Hepatic stellate cell (primary cell): ENCODE data around the gene EXOG.

Source experiments
- DNase-seq: peaks from one replicate; pipeline ENCODE4 v3.0.0; 2011; ENCODE audit warnings: low spot score

The EXOG gene

GRCh38 chr3:38548154-38548931 is 52.2 kb downstream of the EXOG start:
- no peak for DNase-seq

DNA sequence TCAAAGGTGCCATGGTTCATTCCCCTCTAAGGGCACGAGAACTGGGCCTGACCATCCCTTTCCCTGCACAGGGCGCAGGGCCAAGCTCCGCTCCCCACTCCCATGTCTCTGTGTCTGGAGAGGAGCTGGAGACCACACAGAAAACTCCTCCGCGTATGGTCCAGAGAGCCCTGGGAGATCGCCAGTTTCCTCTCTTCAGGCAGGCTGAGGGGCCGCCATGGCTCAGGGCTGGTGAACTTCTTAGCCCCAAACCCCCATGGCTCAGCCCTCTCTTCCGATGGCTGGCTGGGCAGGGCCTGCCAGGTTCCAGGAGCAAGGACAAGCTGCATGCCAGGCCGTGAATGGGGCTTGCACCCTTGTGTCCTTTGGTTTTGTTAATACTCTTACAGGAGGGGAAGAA is 52.9 kb downstream of the EXOG start:
- no peak for DNase-seq

GRCh38 chr3:38549486-38549885 is 53.3 kb downstream of the EXOG start:
- DNase-seq = no peak

DNA sequence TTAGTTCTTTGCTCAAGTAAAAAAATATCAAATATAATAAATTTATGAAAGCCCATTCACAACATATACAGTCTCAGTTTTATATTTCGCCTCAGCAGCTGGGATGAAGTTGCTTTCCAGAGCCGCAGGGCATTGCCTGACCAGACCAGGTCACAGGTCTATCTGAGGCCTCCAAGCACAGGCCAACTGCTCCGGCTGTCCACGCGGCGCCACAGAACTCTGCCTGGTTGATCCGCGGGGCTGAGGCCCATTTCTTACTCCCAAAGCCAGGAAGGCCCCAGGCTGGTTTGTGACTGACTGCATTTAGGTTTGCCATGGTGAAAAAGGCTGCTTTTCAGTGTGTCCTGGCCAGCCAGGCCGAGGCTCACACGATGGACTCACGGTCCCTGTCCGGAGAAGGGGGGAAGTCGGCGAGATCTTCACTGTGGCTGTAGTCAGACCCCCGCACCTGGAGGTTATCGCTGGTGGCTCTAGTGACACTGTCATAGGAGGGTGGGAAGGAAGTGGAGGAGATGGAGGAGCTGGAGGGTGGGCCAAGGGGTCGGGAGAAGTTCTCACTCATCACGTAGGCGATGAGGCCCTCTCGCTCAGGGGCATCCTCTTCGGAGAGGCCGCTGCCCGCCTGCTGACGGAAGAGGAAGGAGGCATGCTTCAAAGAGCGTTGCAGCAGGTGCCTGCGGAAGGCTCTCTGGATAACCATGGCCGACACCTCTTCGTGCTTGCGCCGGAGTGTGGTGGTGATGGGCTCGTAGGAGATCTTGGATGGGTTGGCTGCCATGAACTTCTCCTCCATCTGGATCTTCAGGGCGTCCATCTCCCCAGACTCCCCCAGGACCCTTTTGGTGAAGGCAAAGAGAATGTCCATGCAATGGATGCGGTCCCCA is 54.1 kb downstream of the EXOG start:
- DNase-seq = no peak

DNA sequence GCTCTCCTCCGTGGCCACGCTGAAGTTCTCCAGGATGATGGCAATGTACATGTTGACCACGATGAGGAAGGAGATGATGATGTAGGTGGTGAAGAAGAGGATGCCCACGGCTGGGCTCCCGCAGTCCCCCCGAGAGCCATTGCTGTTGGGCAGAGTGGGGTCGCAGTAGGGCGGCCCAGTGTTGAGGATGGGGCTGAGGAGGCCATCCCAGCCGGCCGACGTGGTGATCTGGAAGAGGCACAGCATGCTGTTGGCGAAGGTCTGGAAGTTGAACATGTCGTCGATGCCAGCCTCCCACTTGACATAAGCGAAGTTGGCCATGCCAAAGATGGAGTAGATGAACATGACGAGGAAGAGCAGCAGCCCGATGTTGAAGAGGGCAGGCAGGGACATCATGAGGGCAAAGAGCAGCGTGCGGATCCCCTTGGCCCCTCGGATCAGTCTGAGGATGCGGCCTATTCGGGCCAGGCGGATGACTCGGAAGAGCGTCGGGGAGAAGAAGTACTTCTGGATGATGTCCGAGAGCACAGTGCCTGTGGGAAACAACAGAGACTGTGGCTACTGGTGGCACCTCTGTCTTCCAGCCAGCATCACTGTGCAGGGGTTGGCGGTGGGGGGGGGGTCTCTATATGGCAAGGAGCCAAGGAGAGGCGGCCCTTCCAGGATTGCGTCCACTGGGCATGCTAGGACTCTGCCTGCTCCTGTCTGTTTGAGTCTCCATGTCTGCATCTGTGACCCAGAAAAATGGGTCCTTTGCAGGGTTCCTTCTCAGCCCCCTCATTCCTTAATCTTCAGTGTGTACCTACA is 55.1 kb downstream of the EXOG start:
- no peak for DNase-seq

- no peak for DNase-seq
Measured at GRCh38 chr3:38552364-38552763, 56.2 kb downstream of the EXOG start.

DNA sequence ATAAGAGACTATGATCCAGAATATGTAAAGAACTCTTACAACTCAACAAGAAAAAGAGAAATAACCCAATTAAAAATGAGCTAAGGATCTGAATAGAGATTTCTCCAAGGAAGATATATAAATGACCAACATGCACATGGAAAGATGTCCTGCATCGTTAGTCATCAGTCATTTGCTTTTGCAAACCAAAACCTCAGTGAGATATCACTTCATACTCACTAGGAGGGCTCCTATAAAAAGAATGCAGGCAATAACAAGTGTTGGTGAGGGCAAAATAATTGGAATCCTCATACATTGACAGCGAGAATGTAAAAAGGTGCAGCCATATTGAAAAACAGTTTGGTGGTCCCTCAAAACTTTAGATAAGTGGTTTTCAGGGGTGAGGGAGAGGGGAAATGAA is 56.9 kb downstream of the EXOG start:
- DNase-seq = no peak

DNA sequence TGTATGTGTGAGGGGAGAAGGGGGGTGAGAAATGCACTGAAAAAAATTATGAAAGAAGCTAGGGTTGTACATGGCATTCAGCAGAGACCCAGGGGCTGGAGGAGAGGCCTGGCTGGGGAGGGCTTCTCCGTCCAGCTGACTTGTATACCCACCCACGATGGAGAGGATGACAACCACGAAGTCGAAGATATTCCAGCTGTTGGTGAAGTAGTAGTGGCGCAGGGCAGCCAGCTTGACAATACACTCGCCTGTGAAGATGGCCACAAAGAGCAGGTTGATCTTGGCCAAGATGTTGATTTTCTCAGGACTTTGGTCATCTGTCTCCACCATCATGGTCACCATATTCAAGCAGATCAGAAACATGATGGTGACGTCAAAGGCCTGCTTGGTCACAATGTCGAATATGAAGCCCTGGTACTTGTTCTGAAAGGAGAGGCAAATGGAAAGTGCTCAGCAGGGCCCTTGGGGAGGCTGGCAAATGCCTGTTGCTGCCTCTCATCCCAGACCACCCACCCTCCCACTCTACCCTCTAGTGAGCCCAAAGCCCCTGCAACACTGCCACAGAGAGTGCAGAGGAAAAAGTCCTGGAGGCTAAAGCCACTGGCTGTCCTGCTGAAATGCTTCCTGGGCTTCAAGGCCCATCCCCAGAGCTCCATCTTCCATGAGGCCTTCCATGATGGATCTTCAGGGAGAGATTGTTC is 58.1 kb downstream of the EXOG start:
- no peak for DNase-seq

DNA sequence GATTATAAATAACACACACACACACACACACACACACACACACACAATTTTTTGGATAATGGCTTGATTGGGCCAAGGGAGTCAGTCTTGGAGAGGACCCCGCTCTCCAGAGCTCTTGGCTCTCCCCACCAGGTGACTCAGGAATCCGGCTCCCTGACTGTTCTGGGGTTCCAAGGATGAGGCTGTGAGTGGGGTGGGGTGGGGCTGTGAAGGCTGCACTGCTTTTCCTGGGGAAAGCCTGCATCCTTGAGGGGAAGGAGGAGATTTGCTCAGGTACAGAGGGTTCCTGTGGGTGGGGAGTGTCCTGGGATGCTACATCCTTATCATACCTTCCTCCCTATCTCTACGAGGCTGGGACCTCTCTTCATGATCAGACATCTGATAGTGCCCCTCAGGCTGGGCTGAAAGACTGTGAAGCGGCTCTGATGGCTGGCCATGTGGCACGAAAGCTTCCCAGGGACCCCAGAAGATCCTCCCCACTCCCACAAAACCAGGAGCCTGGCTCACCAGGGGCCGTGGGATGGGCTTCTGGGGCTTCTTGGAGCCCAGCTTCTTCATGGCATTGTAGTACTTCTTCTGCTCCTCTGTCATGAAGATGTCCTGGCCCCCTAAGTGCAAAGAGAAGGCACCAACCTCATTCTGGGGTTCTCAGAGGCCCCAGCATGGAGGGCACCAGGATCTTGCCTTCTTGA is 59.2 kb downstream of the EXOG start:
- no peak for DNase-seq

GRCh38 chr3:38555926-38556325 is 59.8 kb downstream of the EXOG start:
- DNase-seq = no peak

DNA sequence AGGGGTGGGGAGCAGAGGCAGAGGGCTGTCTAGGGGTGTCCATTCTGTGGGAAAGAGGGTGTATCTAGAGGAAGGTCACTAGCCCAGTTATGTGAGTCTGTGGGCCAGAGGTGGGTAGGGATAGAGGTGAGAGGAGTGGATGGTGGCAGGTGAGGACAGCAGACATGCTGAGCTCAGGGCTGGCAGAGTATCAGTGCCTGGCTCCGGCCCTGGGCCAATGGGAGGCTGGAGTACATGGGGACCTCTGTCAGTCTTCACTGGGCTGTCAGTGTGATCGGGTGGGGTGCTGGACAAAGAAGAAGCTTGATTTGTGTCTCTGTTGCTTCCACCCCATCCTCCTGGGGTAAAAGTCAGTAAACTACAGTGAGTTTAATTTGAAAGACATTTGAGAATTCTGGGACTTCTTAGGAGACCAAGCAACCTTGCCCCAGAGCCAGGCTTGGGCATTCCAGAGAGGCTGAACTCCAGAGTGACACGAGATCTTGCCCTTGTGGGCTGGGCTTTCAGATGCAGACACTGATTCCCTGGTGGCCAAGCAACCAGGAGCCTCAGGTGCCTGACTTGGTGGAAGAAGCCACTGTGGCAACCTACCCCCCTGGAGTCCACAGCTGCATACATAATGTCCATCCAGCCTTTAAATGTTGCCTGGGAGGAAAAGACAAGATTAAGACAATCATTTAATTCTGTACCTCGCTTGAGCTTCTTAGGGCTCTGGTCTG is 60.7 kb downstream of the EXOG start:
- DNase-seq = no peak

- DNase-seq = no peak
Measured at GRCh38 chr3:38558864-38559263, 62.7 kb downstream of the EXOG start.

DNA sequence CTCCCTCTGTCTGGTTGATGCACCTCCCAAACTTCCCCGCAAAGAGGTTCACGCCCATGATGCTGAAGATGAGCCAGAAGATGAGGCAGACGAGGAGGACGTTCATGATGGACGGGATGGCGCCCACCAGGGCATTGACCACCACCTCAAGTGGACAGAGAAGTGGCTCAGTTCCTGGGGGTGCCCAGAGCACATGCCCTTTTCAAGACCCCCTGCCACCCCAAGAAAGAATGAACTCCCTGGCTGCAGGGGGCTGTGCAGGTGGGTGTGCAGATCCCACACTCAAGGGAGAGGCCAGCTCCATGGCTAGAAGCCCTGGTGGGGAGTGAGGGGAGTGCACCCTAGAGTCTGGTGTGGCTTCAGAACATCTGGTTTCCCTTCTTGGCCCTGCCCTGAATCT is 64.1 kb downstream of the EXOG start:
- DNase-seq = no peak

GRCh38 chr3:38560996-38561717 is 65.0 kb downstream of the EXOG start:
- DNase-seq = no peak

DNA sequence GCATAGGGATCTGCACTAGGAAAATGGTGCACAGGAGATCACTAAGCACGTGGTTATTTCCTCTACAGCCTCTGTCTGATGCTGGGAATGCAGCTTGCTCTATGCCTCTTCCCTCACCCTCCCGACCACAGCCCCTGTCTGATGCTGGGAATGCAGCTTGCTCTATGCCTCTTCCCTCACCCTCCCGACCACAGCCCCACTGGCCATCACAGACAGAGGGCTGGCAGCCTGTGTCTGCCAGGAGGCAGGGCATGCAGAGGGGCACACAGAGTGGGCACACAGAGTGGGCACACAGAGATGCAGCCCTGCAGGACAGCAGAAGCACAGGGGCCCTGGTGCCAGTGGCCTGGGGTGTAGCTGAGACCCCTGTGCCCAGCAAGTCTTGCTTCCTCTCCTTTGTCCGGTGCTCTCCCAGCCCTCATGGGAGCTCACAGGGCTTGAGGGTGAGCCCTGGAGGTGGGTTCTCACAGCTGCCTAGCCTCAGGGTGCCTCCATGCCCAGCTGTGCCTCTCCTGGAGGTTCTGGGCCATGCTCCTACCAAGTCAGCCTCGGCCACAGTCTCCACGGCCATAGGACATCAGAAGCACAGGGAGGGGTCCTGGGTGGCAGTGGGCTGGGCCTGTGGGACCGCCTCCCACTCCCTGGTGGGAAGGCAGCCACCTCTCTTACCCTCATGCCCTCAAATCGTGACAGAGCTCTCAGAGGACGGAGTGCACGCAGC is 65.8 kb downstream of the EXOG start:
- DNase-seq = no peak

DNA sequence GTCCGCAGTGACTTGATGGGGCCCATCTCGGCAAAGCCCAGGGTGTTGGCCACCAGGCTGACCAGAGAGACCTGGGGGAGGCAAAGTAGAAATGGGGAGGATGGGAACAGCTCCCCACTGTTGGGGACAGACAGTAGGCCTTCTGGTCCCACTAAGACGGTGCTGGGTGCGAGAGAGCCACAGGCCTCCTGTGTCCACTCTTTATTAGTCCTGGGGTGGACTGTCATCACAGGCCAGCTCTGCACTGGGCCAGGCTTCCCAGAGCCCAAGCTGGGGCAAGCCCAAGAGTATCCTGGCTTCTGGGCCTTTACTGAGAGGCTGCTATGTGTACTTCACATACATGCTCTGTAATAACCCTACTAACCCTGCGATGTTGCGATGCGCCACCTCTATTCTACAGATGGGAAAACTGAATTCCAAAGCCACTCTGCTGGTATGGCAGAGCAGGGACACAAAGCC is 66.4 kb downstream of the EXOG start:
- DNase-seq = no peak

DNA sequence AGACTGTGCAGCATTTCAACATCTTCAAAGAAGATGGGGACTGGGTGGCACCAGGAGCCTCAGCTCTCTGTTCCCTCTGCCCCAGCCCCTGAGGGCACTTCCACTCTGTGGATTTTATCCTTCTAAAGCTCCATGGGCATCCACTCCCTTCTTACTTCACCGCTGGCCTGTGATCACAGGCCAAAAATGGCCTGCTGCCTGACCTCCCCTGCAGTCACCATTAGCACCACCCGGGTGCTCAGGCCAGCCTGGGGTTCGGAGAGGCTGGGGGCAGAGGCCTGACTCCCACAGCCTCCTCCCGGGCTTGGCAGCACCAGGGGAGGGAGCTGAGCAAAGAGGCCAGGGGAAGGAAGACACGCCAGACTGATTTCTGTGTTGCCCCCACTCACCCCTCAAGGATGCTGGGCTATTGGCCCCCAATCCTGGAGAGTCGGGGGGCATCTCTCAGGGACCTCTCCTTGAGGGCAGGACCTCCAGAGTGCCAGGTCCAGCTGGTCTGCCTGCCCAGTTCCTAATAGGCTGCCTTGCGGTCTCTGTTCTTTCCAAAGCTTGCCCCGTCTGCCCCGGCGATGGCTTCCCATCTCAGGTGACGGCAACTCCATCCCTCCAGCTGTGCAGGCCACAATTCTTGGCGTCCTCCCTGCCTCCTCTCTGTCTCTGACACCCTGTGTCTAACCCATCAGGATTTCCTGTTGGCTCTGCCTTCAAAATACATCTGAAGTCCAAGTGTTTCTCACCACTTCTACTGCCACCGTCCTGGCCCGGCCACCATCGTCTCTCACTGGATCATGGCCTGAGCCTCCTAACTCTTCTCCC is 67.1 kb downstream of the EXOG start:
- no peak for DNase-seq

DNA sequence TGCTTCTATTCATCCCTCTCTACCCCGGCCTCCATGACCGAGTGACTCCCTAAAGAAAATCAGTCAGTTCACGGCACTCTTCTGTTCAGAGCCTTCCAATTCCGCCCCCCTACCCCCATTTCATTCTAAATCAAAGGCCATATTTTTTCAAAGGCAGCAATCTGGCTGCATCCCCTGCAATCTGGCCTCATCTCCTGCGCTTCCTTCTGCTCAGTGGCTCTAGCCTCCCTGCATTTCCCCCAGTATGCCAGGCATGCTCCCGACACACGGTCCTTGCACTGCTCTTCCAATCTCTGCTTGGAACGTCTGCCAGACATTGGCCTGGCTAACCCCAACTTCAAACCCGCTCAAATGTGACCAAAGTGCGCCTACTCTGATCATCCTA is 67.7 kb downstream of the EXOG start:
- DNase-seq = no peak
